Retinal pigment epithelial cell (primary cell): Measurements from ENCODE around the gene GFY.

ENCODE experiments used
- DNase-seq: peaks from one replicate; pipeline ENCODE4 v3.0.0-alpha.2; 2010; ENCODE audit warnings: low read depth
- H3K4me3 ChIP-seq: 2 replicates; pipeline ENCODE4 v1.5.1; 2011; ENCODE audit warnings: mild to moderate bottlenecking, low read length, control low read depth, moderate library complexity
- TF ChIP-seq, protein P1 (sequence below): conservative IDR thresholded peaks from 2 replicates; pipeline ENCODE4 v1.5.1; 2011; ENCODE audit warnings: low read depth, low read length, control low read depth, inconsistent platforms

The GFY gene

GRCh38 chr19:49427855-49428546 lies 2.8 kb downstream of the GFY start:
- H3K4me3 ChIP-seq = no peak overlapping the region
- DNase-seq = no peak
- TF ChIP-seq, protein P1, sequence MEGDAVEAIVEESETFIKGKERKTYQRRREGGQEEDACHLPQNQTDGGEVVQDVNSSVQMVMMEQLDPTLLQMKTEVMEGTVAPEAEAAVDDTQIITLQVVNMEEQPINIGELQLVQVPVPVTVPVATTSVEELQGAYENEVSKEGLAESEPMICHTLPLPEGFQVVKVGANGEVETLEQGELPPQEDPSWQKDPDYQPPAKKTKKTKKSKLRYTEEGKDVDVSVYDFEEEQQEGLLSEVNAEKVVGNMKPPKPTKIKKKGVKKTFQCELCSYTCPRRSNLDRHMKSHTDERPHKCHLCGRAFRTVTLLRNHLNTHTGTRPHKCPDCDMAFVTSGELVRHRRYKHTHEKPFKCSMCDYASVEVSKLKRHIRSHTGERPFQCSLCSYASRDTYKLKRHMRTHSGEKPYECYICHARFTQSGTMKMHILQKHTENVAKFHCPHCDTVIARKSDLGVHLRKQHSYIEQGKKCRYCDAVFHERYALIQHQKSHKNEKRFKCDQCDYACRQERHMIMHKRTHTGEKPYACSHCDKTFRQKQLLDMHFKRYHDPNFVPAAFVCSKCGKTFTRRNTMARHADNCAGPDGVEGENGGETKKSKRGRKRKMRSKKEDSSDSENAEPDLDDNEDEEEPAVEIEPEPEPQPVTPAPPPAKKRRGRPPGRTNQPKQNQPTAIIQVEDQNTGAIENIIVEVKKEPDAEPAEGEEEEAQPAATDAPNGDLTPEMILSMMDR = no peak

- TF ChIP-seq, protein P1 = no peak
- DNase-seq = no peak
- no peak overlapping the region for H3K4me3 ChIP-seq
Observed at GRCh38 chr19:49428547-49429451, 3.6 kb downstream of the GFY start.

DNA sequence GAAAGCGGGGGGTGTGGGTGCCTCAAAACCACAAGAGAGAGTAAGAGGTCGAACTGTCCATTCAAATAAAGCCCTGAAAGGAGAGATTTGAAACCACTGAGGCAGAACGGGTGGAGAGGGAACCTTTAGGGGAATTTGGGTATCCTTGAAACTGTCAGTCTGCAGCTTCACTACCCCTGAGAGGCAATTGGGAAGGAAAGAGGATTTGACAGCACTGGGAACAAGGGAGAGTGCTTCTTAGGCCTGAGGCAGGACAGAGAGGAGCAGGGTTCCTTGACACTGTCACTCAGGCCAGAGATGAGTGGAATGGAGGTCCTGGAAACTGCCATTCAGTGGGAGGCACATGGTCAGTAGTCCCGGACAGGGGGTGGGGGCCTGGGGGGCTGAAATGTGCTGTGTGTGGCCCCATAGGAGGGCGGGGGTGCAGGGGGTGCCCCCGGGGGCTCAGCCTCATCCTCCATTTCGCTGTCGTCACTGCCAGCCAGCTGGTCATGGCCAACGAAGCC lies 5.0 kb downstream of the GFY start:
- H3K4me3 ChIP-seq = no peak overlapping the region
- TF ChIP-seq, protein P1 = no peak
- DNase-seq = no peak

DNA sequence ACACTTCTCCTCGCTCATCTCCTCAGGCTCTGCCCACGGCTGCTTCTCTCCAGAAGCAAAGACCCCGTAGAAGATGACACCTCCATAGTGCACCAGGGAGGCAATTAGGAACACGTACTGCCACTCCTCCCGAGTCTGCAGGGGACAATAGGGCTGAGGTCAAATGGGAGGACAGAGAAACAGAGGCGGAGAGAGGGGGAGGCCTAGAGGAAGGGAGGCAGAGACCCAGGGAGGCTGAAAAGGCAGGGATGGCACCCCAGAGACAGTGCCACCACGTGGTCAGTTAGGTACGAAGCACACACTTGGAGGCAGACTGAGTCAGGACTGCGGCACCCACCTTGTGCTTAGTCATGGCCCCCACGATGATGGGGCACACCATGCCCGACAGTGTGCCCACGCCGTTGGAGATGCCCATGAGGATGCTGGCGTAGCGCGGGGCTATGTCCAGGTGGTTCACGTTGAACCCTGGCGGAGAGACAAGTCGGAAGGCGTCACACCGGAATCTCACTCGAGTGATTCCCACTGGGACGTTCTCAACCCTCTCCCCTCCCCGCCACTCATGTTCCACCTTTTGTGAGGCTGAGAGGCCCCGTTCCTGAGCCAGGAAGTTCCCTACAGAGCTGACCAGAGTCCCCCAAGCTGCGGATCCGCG lies 5.6 kb downstream of the GFY start:
- no peak for DNase-seq
- no peak overlapping the region for H3K4me3 ChIP-seq
- TF ChIP-seq, protein P1 = peak; percentile 27

DNA sequence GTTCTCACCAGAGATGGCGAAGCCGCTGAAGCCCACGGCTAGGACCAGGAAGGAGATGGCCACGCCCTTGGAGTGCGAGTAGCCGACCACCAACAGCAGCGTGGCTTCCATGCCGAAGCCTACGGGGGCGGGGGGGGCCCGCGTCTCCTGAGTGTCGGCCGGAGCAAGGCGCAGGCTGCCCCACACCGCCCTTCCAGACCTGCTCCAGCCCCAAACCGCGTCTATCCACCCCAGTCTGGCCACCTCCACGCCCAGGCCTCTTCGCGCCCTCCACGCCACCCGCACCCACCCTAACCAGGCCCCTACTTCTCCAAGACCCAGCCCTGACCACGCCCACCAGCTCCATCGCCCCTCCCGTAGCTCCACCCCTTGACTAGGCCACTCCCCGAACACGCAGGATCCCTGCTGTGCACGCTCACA lies 6.2 kb downstream of the GFY start:
- DNase-seq = no peak
- no peak overlapping the region for H3K4me3 ChIP-seq
- TF ChIP-seq, protein P1 = no peak

- TF ChIP-seq, protein P1 = no peak
- no peak for DNase-seq
- no peak overlapping the region for H3K4me3 ChIP-seq
Observed at GRCh38 chr19:49432141-49433073, 7.2 kb downstream of the GFY start.
